Vagina (tissue), 2 donors: Measurements from ENCODE around the gene TP53I11. TPM values are rescaled to one million over a fixed set of nuclear protein-coding genes. Genes with fewer than 3 reads are reported as not detected.

Experiments
- DNase-seq, 2 donors: peaks; one replicate each; pipeline ENCODE4 v3.0.0-alpha.2; 2017; ENCODE audit errors: extremely low spot score in 2 of 2
- H3K27ac ChIP-seq: fragments of 200-600 bp; sonication (generic); one replicate; pipeline ENCODE4 v1.5.1; 2019
- H3K27me3 ChIP-seq: fragments of 200-600 bp; sonication (generic); one replicate; pipeline ENCODE4 v1.5.1; 2019
- H3K36me3 ChIP-seq, 2 donors: fragments of 200-600 bp; sonication (generic); one replicate each; pipeline ENCODE4 v1.5.1; 2017 to 2019
- H3K4me1 ChIP-seq: fragments of 200-600 bp; sonication (generic); one replicate; pipeline ENCODE4 v1.5.1; 2019
- H3K4me3 ChIP-seq, 2 donors: fragments of 200-600 bp; sonication (generic); 1 replicate in 1 of 2; 2 replicates in 1 of 2; pipeline ENCODE4 v1.5.1; 2016 to 2019
- H3K9me3 ChIP-seq: fragments of 200-600 bp; sonication (generic); one replicate; pipeline ENCODE4 v1.5.1; 2019
- CTCF ChIP-seq, 3 experiments: fragments of 450-650 bp in 2 of 3; fragments of 200-600 bp in 1 of 3; sonication (generic) in 1 of 3; IDR thresholded peaks; one replicate each; pipeline ENCODE4 v1.5.1; 2017 to 2019; ENCODE audit warnings: antibody characterized with exemption in 3 of 3, mild to moderate bottlenecking in 2 of 3, moderate library complexity in 2 of 3
- POLR2A ChIP-seq, 2 donors: fragments of 450-650 bp; IDR thresholded peaks; one replicate each; pipeline ENCODE4 v1.6.1; 2017; ENCODE audit warnings: antibody characterized with exemption in 2 of 2, mild to moderate bottlenecking in 2 of 2, moderate library complexity in 2 of 2
- POLR2AphosphoS5 ChIP-seq, 2 donors: sonication (generic); formaldehyde crosslinking; IDR thresholded peaks; one replicate each; pipeline ENCODE4 v1.9.0; 2017; ENCODE audit warnings: antibody characterized with exemption in 2 of 2, mild to moderate bottlenecking in 2 of 2, low read depth in 1 of 2; ENCODE audit not compliant: insufficient read depth in 1 of 2
- intact Hi-C: fragments of 100-400 bp; cut with DNase I; formaldehyde crosslinking; loops from one replicate; pipeline ENCODE4 v1.15.1; 2023
- total RNA-seq: library from RNA; depleted of rRNA; stranded (reverse); fragments of >200 nt; gene quantifications from one replicate; pipeline ENCODE4 v1.2.3, GENCODE V29; 2016

Gene TP53I11
- total RNA-seq, 1 donor from 2014 or later, result 50.6 TPM

- Histone ChIP-seq H3K4me1 (peaks cover 21% of the 10 kb centered on the region), H3K9me3 (no peaks in the 10 kb centered on the region), H3K27me3 (no peaks in the 10 kb centered on the region), H3K27ac (no peak overlapping the region), H3K36me3 (no peaks in the 10 kb centered on the region), H3K4me3 (no peak overlapping the region)
- TF ChIP-seq POLR2A (IDR thresholded peaks at IDR 0.05) (no peak), CTCF (IDR thresholded peaks at IDR 0.05) (no peak), POLR2AphosphoS5 (IDR thresholded peaks at IDR 0.05; ENCODE audit: insufficient read depth in 1 of 2, low read depth in 1 of 2) (no peak)
- intact Hi-C loops, result loop anchor here (10.0 kb wide), 1 partner anchor 357 kb away; no protein-coding TSS in a partner anchor
- DNase-seq, result no peak
Observed at GRCh38 chr11:44938066-44938691, 12.5 kb downstream of the TP53I11 start.

GRCh38 chr11:44936951-44937543 is 13.6 kb downstream of the TP53I11 start:
- no peaks in the 10 kb centered on the region for H3K36me3 ChIP-seq
- DNase-seq, result no peak
- no peak overlapping the region for H3K27ac ChIP-seq
- no peak overlapping the region for H3K4me3 ChIP-seq
- TF ChIP-seq CTCF (IDR thresholded peaks at IDR 0.05) (no peak), POLR2AphosphoS5 (IDR thresholded peaks at IDR 0.05; ENCODE audit: insufficient read depth in 1 of 2, low read depth in 1 of 2) (no peak), POLR2A (IDR thresholded peaks at IDR 0.05) (no peak)
- intact Hi-C loops, result loop anchor here (1.0 to 10.0 kb wide), 2 partner anchors 167 to 358 kb away; no protein-coding TSS in a partner anchor
- no peaks in the 10 kb centered on the region for H3K9me3 ChIP-seq
- H3K4me1 ChIP-seq, result peaks cover 13% of the 10 kb centered on the region
- no peaks in the 10 kb centered on the region for H3K27me3 ChIP-seq

GRCh38 chr11:44936525-44936924 is 14.2 kb downstream of the TP53I11 start:
- intact Hi-C loops, result loop anchor here (1.0 to 10.0 kb wide), 2 partner anchors 168 to 358 kb away; no protein-coding TSS in a partner anchor
- TF ChIP-seq CTCF (IDR thresholded peaks at IDR 0.05), result peak; percentile 92 to 96 (median 93)
- peak in 1 of 2 donors; percentile 25 for TF ChIP-seq POLR2AphosphoS5 (IDR thresholded peaks at IDR 0.05; ENCODE audit: insufficient read depth in 1 of 2, low read depth in 1 of 2)
- no peak for TF ChIP-seq POLR2A (IDR thresholded peaks at IDR 0.05)

GRCh38 chr11:44934735-44935250 is 15.9 kb downstream of the TP53I11 start:
- Histone ChIP-seq H3K9me3 (no peaks in the 10 kb centered on the region), H3K4me1 (no peaks in the 10 kb centered on the region), H3K27me3 (no peaks in the 10 kb centered on the region), H3K4me3 (no peak overlapping the region), H3K36me3 (no peaks in the 10 kb centered on the region), H3K27ac (no peak overlapping the region)
- TF ChIP-seq CTCF (IDR thresholded peaks at IDR 0.05) (no peak), POLR2A (IDR thresholded peaks at IDR 0.05) (no peak), POLR2AphosphoS5 (IDR thresholded peaks at IDR 0.05; ENCODE audit: insufficient read depth in 1 of 2, low read depth in 1 of 2) (no peak)
- intact Hi-C loops, result loop anchor here (10.0 kb wide), 1 partner anchor 360 kb away; no protein-coding TSS in a partner anchor
- DNase-seq, result no peak

More at GRCh38 chr11:44936525-44936924, 14.2 kb downstream of the TP53I11 start:
- Histone ChIP-seq H3K4me1 (peaks cover 11% of the 10 kb centered on the region), H3K27me3 (no peaks in the 10 kb centered on the region), H3K36me3 (no peaks in the 10 kb centered on the region), H3K27ac (no peak overlapping the region), H3K9me3 (no peaks in the 10 kb centered on the region), H3K4me3 (no peak overlapping the region)
- no peak for DNase-seq
